Astrocyte (in vitro differentiated cells and primary cell): ENCODE measurements around the gene FOXP3. TPM values are rescaled to one million over a fixed set of nuclear protein-coding genes. Genes with fewer than 3 reads are reported as not detected.

Source experiments
- DNase-seq: peaks from one replicate; pipeline ENCODE4 v3.0.0-alpha.2; 2010; ENCODE audit warnings: low read depth
- FAIRE-seq: peaks from 2 replicates; lab custom pipeline; 2011; peaks lifted over from hg19 to GRCh38; lab: Jason Lieb, UNC
- H2AFZ ChIP-seq: 2 replicates; pipeline ENCODE4 v1.6.0; 2012; ENCODE audit warnings: low read depth, low read length, inconsistent platforms
- H3K27ac ChIP-seq: 2 replicates; pipeline ENCODE4 v1.5.1; 2011; ENCODE audit warnings: low read depth, low read length, inconsistent platforms
- H3K27me3 ChIP-seq: 2 replicates; pipeline ENCODE4 v1.6.0; 2011; ENCODE audit warnings: low read length, inconsistent platforms; ENCODE audit not compliant: insufficient read depth
- H3K36me3 ChIP-seq: 2 replicates; pipeline ENCODE4 v1.5.1; 2011; ENCODE audit warnings: low read length, inconsistent platforms; ENCODE audit not compliant: insufficient read depth
- H3K4me1 ChIP-seq: 2 replicates; pipeline ENCODE4 v1.5.1; 2011; ENCODE audit warnings: low read length, inconsistent platforms; ENCODE audit not compliant: insufficient read depth
- H3K4me2 ChIP-seq: 2 replicates; pipeline ENCODE4 v1.6.0; 2012; ENCODE audit warnings: low read length, inconsistent platforms
- H3K4me3 ChIP-seq: 2 replicates; pipeline ENCODE4 v1.5.1; 2011; ENCODE audit warnings: low read depth, mild to moderate bottlenecking, low read length, inconsistent platforms; ENCODE audit not compliant: insufficient read depth
- H3K79me2 ChIP-seq: 2 replicates; pipeline ENCODE4 v1.6.0; 2012; ENCODE audit warnings: mild to moderate bottlenecking, low read length, inconsistent platforms; ENCODE audit not compliant: insufficient read depth
- H3K9ac ChIP-seq: 2 replicates; pipeline ENCODE4 v1.6.0; 2012; ENCODE audit warnings: mild to moderate bottlenecking, low read length, inconsistent platforms
- H3K9me3 ChIP-seq: 2 replicates; pipeline ENCODE4 v1.5.1; 2012; ENCODE audit warnings: low read depth, mild to moderate bottlenecking, low read length, inconsistent platforms; ENCODE audit not compliant: insufficient read depth
- H4K20me1 ChIP-seq: 2 replicates; pipeline ENCODE4 v1.6.0; 2012; ENCODE audit warnings: low read length, inconsistent platforms; ENCODE audit not compliant: insufficient read depth
- H3K27ac Mint-ChIP-seq: one replicate; pipeline ENCODE4 v1.8.0; 2021; ENCODE audit warnings: mild to moderate bottlenecking, mixed read lengths; ENCODE audit not compliant: unreplicated experiment
- H3K27me3 Mint-ChIP-seq: one replicate; pipeline ENCODE4 v1.8.0; 2021; ENCODE audit warnings: low read depth, mixed read lengths; ENCODE audit not compliant: unreplicated experiment
- H3K36me3 Mint-ChIP-seq: one replicate; pipeline ENCODE4 v1.8.0; 2021; ENCODE audit warnings: low read depth, mixed read lengths; ENCODE audit not compliant: unreplicated experiment
- H3K4me1 Mint-ChIP-seq: one replicate; pipeline ENCODE4 v1.8.0; 2021; ENCODE audit warnings: low read depth, mixed read lengths; ENCODE audit not compliant: unreplicated experiment
- H3K4me3 Mint-ChIP-seq: one replicate; pipeline ENCODE4 v1.8.0; 2021; ENCODE audit warnings: mild to moderate bottlenecking, moderate library complexity, mixed read lengths; ENCODE audit not compliant: unreplicated experiment
- H3K9me3 Mint-ChIP-seq: one replicate; pipeline ENCODE4 v1.8.0; 2021; ENCODE audit warnings: mild to moderate bottlenecking, mixed read lengths; ENCODE audit not compliant: unreplicated experiment
- EZH2 ChIP-seq: IDR thresholded peaks from 2 replicates; pipeline ENCODE4 v1.6.1; 2012; ENCODE audit warnings: mild to moderate bottlenecking, low read length, inconsistent platforms; ENCODE audit not compliant: insufficient read depth
- total RNA-seq: library from RNA; stranded (reverse); gene quantifications from 2 replicates; pipeline ENCODE4 v1.2.1, GENCODE V29; 2021
- TF ChIP-seq, protein P1 (sequence below): IDR thresholded peaks from 2 replicates; pipeline ENCODE4 v1.5.1; 2011; ENCODE audit warnings: low read depth, mild to moderate bottlenecking, inconsistent platforms, low read length, moderate library complexity; ENCODE audit not compliant: insufficient read depth

The FOXP3 gene
- total RNA-seq, 1 donor from 2014 or later, result 0.09 TPM

DNA sequence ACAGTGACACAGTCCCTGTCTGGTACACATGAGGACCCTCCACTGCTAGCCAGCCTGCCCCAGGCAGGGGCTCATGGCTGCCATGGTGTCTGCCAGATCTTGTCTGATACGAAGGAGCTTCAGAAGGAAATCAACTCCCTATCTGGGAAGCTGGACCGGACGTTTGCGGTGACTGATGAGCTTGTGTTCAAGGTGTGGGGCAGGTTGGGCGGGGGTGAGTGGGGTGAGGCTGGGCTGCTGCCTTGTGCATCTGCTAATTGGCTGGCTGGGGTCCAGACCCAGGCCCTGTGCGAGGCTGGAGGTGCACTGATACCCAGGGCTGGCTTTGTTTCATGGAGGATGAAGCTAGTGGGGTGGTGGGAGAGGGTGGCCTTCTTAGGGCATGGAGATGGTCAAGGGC lies 15.4 kb downstream of the FOXP3 start:
- Histone ChIP-seq H3K4me3 (no peak overlapping the region), H2AFZ (no peak overlapping the region), H4K20me1 (no peaks in the 10 kb centered on the region), H3K79me2 (no peaks in the 10 kb centered on the region), H3K27me3 (no peaks in the 10 kb centered on the region), H3K9ac (no peak overlapping the region), H3K36me3 (no peaks in the 10 kb centered on the region), H3K9me3 (no peaks in the 10 kb centered on the region), H3K4me2 (no peak overlapping the region), H3K4me1 (no peaks in the 10 kb centered on the region), H3K27ac (no peak overlapping the region)
- no peaks in the 10 kb centered on the region for H3K9me3 Mint-ChIP-seq
- FAIRE-seq (no peak), DNase-seq (no peak)
- no peaks in the 10 kb centered on the region for H3K4me1 Mint-ChIP-seq
- peaks cover 6% of the 10 kb centered on the region for H3K36me3 Mint-ChIP-seq
- H3K27ac Mint-ChIP-seq, result no peak overlapping the region
- TF ChIP-seq EZH2, result no peak
- TF ChIP-seq, protein P1, sequence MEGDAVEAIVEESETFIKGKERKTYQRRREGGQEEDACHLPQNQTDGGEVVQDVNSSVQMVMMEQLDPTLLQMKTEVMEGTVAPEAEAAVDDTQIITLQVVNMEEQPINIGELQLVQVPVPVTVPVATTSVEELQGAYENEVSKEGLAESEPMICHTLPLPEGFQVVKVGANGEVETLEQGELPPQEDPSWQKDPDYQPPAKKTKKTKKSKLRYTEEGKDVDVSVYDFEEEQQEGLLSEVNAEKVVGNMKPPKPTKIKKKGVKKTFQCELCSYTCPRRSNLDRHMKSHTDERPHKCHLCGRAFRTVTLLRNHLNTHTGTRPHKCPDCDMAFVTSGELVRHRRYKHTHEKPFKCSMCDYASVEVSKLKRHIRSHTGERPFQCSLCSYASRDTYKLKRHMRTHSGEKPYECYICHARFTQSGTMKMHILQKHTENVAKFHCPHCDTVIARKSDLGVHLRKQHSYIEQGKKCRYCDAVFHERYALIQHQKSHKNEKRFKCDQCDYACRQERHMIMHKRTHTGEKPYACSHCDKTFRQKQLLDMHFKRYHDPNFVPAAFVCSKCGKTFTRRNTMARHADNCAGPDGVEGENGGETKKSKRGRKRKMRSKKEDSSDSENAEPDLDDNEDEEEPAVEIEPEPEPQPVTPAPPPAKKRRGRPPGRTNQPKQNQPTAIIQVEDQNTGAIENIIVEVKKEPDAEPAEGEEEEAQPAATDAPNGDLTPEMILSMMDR, result no peak
- H3K4me3 Mint-ChIP-seq, result no peak overlapping the region
- H3K27me3 Mint-ChIP-seq, result no peaks in the 10 kb centered on the region

DNA sequence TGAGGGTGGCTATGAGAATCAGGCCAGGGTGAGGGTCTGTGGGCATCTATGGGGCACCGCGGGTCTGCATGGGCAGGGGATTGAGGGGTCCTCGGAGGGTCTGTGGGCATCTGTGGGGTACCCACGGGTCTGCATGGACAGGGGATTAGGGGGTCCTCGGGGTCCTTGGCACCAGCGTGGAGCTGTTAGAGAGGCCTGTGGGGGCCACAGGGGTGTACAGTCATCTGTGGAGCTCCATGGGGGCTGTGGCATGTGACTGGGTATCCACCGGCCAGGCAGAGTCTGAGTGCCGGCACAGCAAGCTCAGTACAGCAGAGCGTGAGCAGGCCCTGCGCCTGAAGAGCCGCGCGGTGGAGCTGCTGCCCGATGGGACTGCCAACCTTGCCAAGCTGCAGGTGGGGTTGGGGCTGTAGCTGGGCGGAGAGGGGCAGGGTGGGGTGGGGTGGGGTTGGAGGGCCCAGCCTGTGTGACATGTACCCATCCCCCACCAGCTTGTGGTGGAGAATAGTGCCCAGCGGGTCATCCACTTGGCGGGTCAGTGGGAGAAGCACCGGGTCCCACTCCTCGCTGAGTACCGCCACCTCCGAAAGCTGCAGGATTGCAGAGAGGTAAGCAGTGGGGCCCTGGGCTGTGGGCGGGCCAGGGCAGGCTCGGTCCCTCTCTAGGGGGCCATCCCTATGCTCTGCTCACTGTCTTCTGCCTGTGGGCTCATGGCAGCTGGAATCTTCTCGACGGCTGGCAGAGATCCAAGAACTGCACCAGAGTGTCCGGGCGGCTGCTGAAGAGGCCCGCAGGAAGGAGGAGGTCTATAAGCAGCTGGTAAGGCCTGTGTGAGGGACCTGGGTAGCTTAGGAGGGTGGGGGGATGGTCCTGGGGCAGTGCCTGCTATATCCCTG lies 16.3 kb downstream of the FOXP3 start:
- Mint-ChIP-seq H3K27me3 (no peaks in the 10 kb centered on the region), H3K27ac (no peak overlapping the region), H3K36me3 (peaks cover 6% of the 10 kb centered on the region), H3K9me3 (no peaks in the 10 kb centered on the region), H3K4me3 (no peak overlapping the region), H3K4me1 (no peaks in the 10 kb centered on the region)
- TF ChIP-seq EZH2, result no peak
- TF ChIP-seq, protein P1, result no peak
- Histone ChIP-seq H3K27ac (no peak overlapping the region), H3K4me2 (no peak overlapping the region), H3K36me3 (no peaks in the 10 kb centered on the region), H3K79me2 (no peaks in the 10 kb centered on the region), H3K9me3 (no peaks in the 10 kb centered on the region), H2AFZ (no peak overlapping the region), H3K27me3 (no peaks in the 10 kb centered on the region), H3K4me1 (no peaks in the 10 kb centered on the region), H4K20me1 (no peaks in the 10 kb centered on the region), H3K4me3 (no peak overlapping the region), H3K9ac (no peak overlapping the region)
- DNase-seq (no peak), FAIRE-seq (no peak)

- Histone ChIP-seq H3K9ac (no peak overlapping the region), H3K4me2 (no peak overlapping the region), H3K27me3 (no peaks in the 10 kb centered on the region), H3K4me1 (no peaks in the 10 kb centered on the region), H2AFZ (no peak overlapping the region), H3K4me3 (no peak overlapping the region), H3K79me2 (no peaks in the 10 kb centered on the region), H3K9me3 (no peaks in the 10 kb centered on the region), H4K20me1 (no peaks in the 10 kb centered on the region), H3K36me3 (no peaks in the 10 kb centered on the region), H3K27ac (no peak overlapping the region)
- no peaks in the 10 kb centered on the region for H3K9me3 Mint-ChIP-seq
- no peak overlapping the region for H3K4me3 Mint-ChIP-seq
- H3K36me3 Mint-ChIP-seq, result peaks cover 6% of the 10 kb centered on the region
- no peaks in the 10 kb centered on the region for H3K27me3 Mint-ChIP-seq
- no peak for TF ChIP-seq EZH2
- TF ChIP-seq, protein P1, result no peak
- H3K4me1 Mint-ChIP-seq, result no peaks in the 10 kb centered on the region
- no peak overlapping the region for H3K27ac Mint-ChIP-seq
- FAIRE-seq (no peak), DNase-seq (no peak)
Observed at GRCh38 chrX:49247346-49247745, 17.2 kb downstream of the FOXP3 start.
